ENCODE results near the gene SMG6.
"Not testable (repeated sequence)": the region's sequence is repeated elsewhere in the genome, so short reads cannot be mapped to it uniquely, and the experiment has no call there.

Gene SMG6

GRCh38 chr17:2144701-2145100, 158.9 kb downstream of the SMG6 start:
- DNase-seq (ENCODE audit: low spot score), result no peak

- DNase-seq (ENCODE audit: low spot score), result no peak
Observed at GRCh38 chr17:2143332-2143731, 160.3 kb downstream of the SMG6 start.

GRCh38 chr17:2142682-2143081, 160.9 kb downstream of the SMG6 start:
- DNase-seq (ENCODE audit: low spot score), result not testable (repeated sequence)

- no peak for DNase-seq (ENCODE audit: low spot score)
Observed at GRCh38 chr17:2140683-2141082, 162.9 kb downstream of the SMG6 start.

- DNase-seq (ENCODE audit: low spot score), result no peak
Observed at GRCh38 chr17:2138761-2139160, 164.8 kb downstream of the SMG6 start.

- no peak for DNase-seq (ENCODE audit: low spot score)
Observed at GRCh38 chr17:2138318-2138717, 165.3 kb downstream of the SMG6 start.

- DNase-seq (ENCODE audit: low spot score), result peak; percentile 74
Observed at GRCh38 chr17:2137342-2138098, 166.1 kb downstream of the SMG6 start.

- DNase-seq (ENCODE audit: low spot score), result no peak
Observed at GRCh38 chr17:2136241-2136640, 167.3 kb downstream of the SMG6 start.

- no peak for DNase-seq (ENCODE audit: low spot score)
Observed at GRCh38 chr17:2128011-2128410, 175.6 kb downstream of the SMG6 start.

- peak; percentile 24 for DNase-seq (ENCODE audit: low spot score)
Observed at GRCh38 chr17:2125013-2125535, 178.5 kb downstream of the SMG6 start.

GRCh38 chr17:2124391-2124790, 179.2 kb downstream of the SMG6 start:
- DNase-seq (ENCODE audit: low spot score), result no peak

- peak; percentile 26 for DNase-seq (ENCODE audit: low spot score)
Observed at GRCh38 chr17:2123375-2124251, 180.0 kb downstream of the SMG6 start.

- peak; percentile 75 for DNase-seq (ENCODE audit: low spot score)
Observed at GRCh38 chr17:2122641-2123302, 180.8 kb downstream of the SMG6 start.

- DNase-seq (ENCODE audit: low spot score), result no peak
Observed at GRCh38 chr17:2120586-2121335, 182.8 kb downstream of the SMG6 start.

GRCh38 chr17:2113279-2113622, 190.3 kb downstream of the SMG6 start:
- DNase-seq (ENCODE audit: low spot score), result no peak

GRCh38 chr17:2111691-2112090, 191.9 kb downstream of the SMG6 start:
- no peak for DNase-seq (ENCODE audit: low spot score)

GRCh38 chr17:2110436-2110835, 193.1 kb downstream of the SMG6 start:
- no peak for DNase-seq (ENCODE audit: low spot score)

- no peak for DNase-seq (ENCODE audit: low spot score)
Observed at GRCh38 chr17:2108170-2108569, 195.4 kb downstream of the SMG6 start.

GRCh38 chr17:2107506-2107905, 196.1 kb downstream of the SMG6 start:
- no peak for DNase-seq (ENCODE audit: low spot score)

- DNase-seq (ENCODE audit: low spot score), result no peak
Observed at GRCh38 chr17:2107050-2107449, 196.5 kb downstream of the SMG6 start.

- no peak for DNase-seq (ENCODE audit: low spot score)
Observed at GRCh38 chr17:2106308-2106955, 197.2 kb downstream of the SMG6 start.
